SK-N-SH (cell line): ENCODE results near the gene UBE2I. TPM values are rescaled to one million over a fixed set of nuclear protein-coding genes. Genes with fewer than 3 reads are reported as not detected.

Experiments
- CTCF ChIA-PET: fragments of 300-600, 350-600 bp; formaldehyde crosslinking; extraction: SDS; loops from one replicate; lab custom pipeline; 2021; lab: Yijun Ruan, JAX
- POLR2A ChIA-PET: fragments of 350-600 bp; sonication (Branson Sonifier 250); formaldehyde crosslinking; extraction: SDS; loops from one replicate; lab custom pipeline; 2020; ENCODE audit warnings: antibody characterized with exemption, inconsistent platforms; lab: Yijun Ruan, JAX
- DNase-seq: peaks from one replicate; pipeline ENCODE4 v3.0.0; 2012
- H2AFZ ChIP-seq: fragments of 200-600 bp; sonication (generic); 2 replicates; pipeline ENCODE4 v1.8.1; 2016; ENCODE audit warnings: antibody characterized with exemption, mild to moderate bottlenecking, low read depth
- H3F3A ChIP-seq: fragments of 200-600 bp; sonication (generic); replicated peaks from 2 replicates; pipeline ENCODE3; 2016; ENCODE audit warnings: antibody characterized with exemption, mild to moderate bottlenecking; ENCODE audit not compliant: insufficient read depth
- H3K27ac ChIP-seq, 2 experiments: fragments of 200-500 bp in 1 of 2; fragments of 200-600 bp in 1 of 2; sonication (Bioruptor generic) in 1 of 2; sonication (generic), shearing (Covaris generic) in 1 of 2; 2 replicates each; pipeline versions ENCODE4 v1.5.1 to v1.6.1; 2014 to 2016; ENCODE audit warnings: low read depth in 2 of 2, inconsistent platforms in 1 of 2, low read length in 1 of 2, mild to moderate bottlenecking in 1 of 2, mixed read lengths in 1 of 2
- H3K27me3 ChIP-seq: fragments of 200-600 bp; sonication (generic), shearing (Covaris generic); 2 replicates; pipeline ENCODE4 v1.6.1; 2016; ENCODE audit warnings: mixed run types; ENCODE audit not compliant: insufficient read depth
- H3K36me3 ChIP-seq, 2 experiments: fragments of 200-500 bp in 1 of 2; fragments of 200-600 bp in 1 of 2; sonication (Bioruptor generic) in 1 of 2; sonication (generic) in 1 of 2; replicated peaks in 1 of 2; 2 replicates each; pipeline versions ENCODE3 to v1.5.1; 2014 to 2016; ENCODE audit warnings: low read length in 1 of 2, mild to moderate bottlenecking in 1 of 2; ENCODE audit not compliant: insufficient read depth in 2 of 2, control insufficient read depth in 1 of 2
- H3K4me1 ChIP-seq, 2 experiments: fragments of 200-500 bp in 1 of 2; fragments of 200-600 bp in 1 of 2; sonication (Bioruptor generic) in 1 of 2; sonication (generic), shearing (Covaris generic) in 1 of 2; 2 replicates each; pipeline versions ENCODE4 v1.5.1 to v1.6.1; 2014 to 2016; ENCODE audit warnings: low read depth in 1 of 2, low read length in 1 of 2, mixed run types in 1 of 2; ENCODE audit not compliant: insufficient read depth in 2 of 2, control insufficient read depth in 1 of 2
- H3K4me2 ChIP-seq: fragments of 200-600 bp; sonication (generic), shearing (Covaris generic); 2 replicates; pipeline ENCODE4 v1.6.1; 2017; ENCODE audit warnings: mixed run types
- H3K4me3 ChIP-seq, 2 experiments: fragments of 200-500 bp in 1 of 2; fragments of 200-600 bp in 1 of 2; sonication (Bioruptor generic) in 1 of 2; sonication (generic), shearing (Covaris generic) in 1 of 2; 2 replicates each; pipeline versions ENCODE4 v1.5.1 to v1.8.1; 2014 to 2016; ENCODE audit warnings: low read depth in 2 of 2, inconsistent platforms in 1 of 2, low read length in 1 of 2, mild to moderate bottlenecking in 1 of 2, mixed read lengths in 1 of 2, moderate library complexity in 1 of 2
- H3K79me2 ChIP-seq: fragments of 200-600 bp; sonication (generic); 2 replicates; pipeline ENCODE4 v1.8.1; 2017; ENCODE audit warnings: mild to moderate bottlenecking; ENCODE audit not compliant: insufficient read depth
- H3K9ac ChIP-seq: fragments of 200-600 bp; sonication (generic); 2 replicates; pipeline ENCODE4 v1.6.1; 2017; ENCODE audit warnings: mixed run types
- H3K9me2 ChIP-seq: fragments of 200-600 bp; sonication (generic); 2 replicates; pipeline ENCODE4 v1.6.1; 2017; ENCODE audit warnings: mixed run types
- H3K9me3 ChIP-seq: fragments of 200-600 bp; sonication (generic); 2 replicates; pipeline ENCODE4 v1.6.1; 2017; ENCODE audit warnings: mixed run types, mild to moderate bottlenecking, moderate library complexity
- H4K20me1 ChIP-seq: fragments of 200-600 bp; sonication (generic); 2 replicates; pipeline ENCODE4 v1.6.1; 2017; ENCODE audit warnings: mild to moderate bottlenecking, mixed run types; ENCODE audit not compliant: insufficient read depth
- CHD2 ChIP-seq: fragments of 150-350 bp; IDR thresholded peaks from 2 replicates; pipeline ENCODE4 v1.6.1; 2018; ENCODE audit warnings: low read length; ENCODE audit not compliant: partially characterized antibody
- EP300 ChIP-seq, 2 experiments: IDR thresholded peaks; 2 replicates each; pipeline versions ENCODE4 v1.4.0 to v1.6.1; 2012; ENCODE audit warnings: borderline replicate concordance in 1 of 2, low read depth in 1 of 2, low read length in 1 of 2
- EZH2phosphoT487 ChIP-seq: fragments of 200-600 bp; sonication (generic); IDR thresholded peaks from 2 replicates; pipeline ENCODE4 v1.6.1; 2017; ENCODE audit warnings: low read depth, mixed run types, mild to moderate bottlenecking, antibody characterized with exemption, moderate library complexity, borderline replicate concordance
- FOSL2 ChIP-seq: IDR thresholded peaks from 2 replicates; pipeline ENCODE4 v1.4.0; 2012; ENCODE audit warnings: low read depth, mild to moderate bottlenecking, moderate library complexity, borderline replicate concordance
- FOXJ3 ChIP-seq: sonication (generic); formaldehyde crosslinking; IDR thresholded peaks from 2 replicates; pipeline ENCODE4 v1.5.1; 2020; ENCODE audit warnings: mild to moderate bottlenecking, missing genetic modification reagents
- FOXM1 ChIP-seq: IDR thresholded peaks from 2 replicates; pipeline ENCODE4 v1.4.0; 2012; ENCODE audit warnings: low read depth, mild to moderate bottlenecking
- MAX ChIP-seq: IDR thresholded peaks from 2 replicates; pipeline ENCODE4 v1.4.0; 2012; ENCODE audit warnings: low read depth
- MXI1 ChIP-seq: IDR thresholded peaks from 2 replicates; pipeline ENCODE4 v1.6.1; 2012; ENCODE audit warnings: mild to moderate bottlenecking, low read depth, low read length, improper control_type of control experiment
- NFIC ChIP-seq: IDR thresholded peaks from 2 replicates; pipeline ENCODE4 v1.4.0; 2012; ENCODE audit warnings: borderline replicate concordance
- NRF1 ChIP-seq: IDR thresholded peaks from 2 replicates; pipeline ENCODE4 v1.6.1; 2012; ENCODE audit warnings: low read depth, mild to moderate bottlenecking, low read length
- POLR2AphosphoS5 ChIP-seq: IDR thresholded peaks from 2 replicates; pipeline ENCODE4 v1.6.1; 2012; ENCODE audit warnings: low read depth, low read length
- SMC3 ChIP-seq: IDR thresholded peaks from 2 replicates; pipeline ENCODE4 v1.6.1; 2012; ENCODE audit warnings: low read depth, low read length, improper control_type of control experiment
- TAF1 ChIP-seq: IDR thresholded peaks from 2 replicates; pipeline ENCODE4 v1.6.1; 2012; ENCODE audit warnings: low read depth, mild to moderate bottlenecking, low read length, moderate library complexity, borderline replicate concordance
- TCF12 ChIP-seq: IDR thresholded peaks from 2 replicates; pipeline ENCODE4 v1.4.0; 2012
- ZBTB33 ChIP-seq: IDR thresholded peaks from 2 replicates; pipeline ENCODE4 v1.4.0; 2012; ENCODE audit warnings: low read depth, borderline replicate concordance
- WGBS: methylation state at CpG from one replicate; pipeline ENCODE4 v1.1.6; 2017; ENCODE audit warnings: low lambda C conversion rate; 5-methylcytosine and 5-hydroxymethylcytosine counted together
- polyA plus RNA-seq, 3 experiments: library from polyadenylated mRNA; depleted of rRNA; stranded (reverse); fragments of >200 nt; gene quantifications; 2 replicates each; pipeline ENCODE4 v1.2.3, GENCODE V29; 2012
- TF ChIP-seq, protein P1 (sequence below): IDR thresholded peaks from 2 replicates; pipeline ENCODE4; 2012
- TF ChIP-seq, protein P2 (sequence below): fragments of 200-600 bp; sonication (generic); IDR thresholded peaks from 2 replicates; pipeline ENCODE4 v1.6.1; 2017; ENCODE audit warnings: antibody characterized with exemption, mild to moderate bottlenecking, moderate library complexity

Gene UBE2I
- polyA plus RNA-seq, 1 of the 3 experiments (the other 2 are of a cell fraction): 107 TPM

DNA sequence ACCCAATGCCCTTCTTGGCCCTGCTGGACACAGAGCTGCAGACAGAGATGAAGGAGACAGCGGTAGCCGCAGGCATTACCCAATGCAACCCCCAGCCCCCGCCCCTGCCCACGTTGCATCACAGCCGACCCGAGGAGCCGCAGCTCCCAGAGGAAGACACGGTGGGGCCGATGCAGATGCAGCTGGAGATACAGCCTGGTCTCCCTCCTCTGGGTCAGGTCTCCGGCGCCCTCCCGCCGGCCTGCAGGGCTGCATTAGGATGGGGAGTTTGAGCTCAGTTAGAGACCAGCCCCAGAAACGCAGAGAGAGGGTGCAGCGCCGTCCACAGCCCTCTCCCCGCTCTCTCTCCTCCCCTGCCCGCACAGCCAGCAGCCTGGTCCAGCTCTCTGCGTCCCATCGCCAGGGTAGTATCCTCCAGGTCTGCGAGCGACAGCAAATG, 19.4 kb upstream of the UBE2I start:
- Histone ChIP-seq H3K79me2 (no peaks in the 10 kb centered on the region), H3K9me3 (no peaks in the 10 kb centered on the region), H3K27me3 (peaks cover 68% of the 10 kb centered on the region), H3F3A (no peaks in the 10 kb centered on the region), H3K27ac (no peak overlapping the region), H3K4me3 (no peak overlapping the region), H3K4me1 (peaks cover 0 to 8% of the 10 kb centered on the region in 2 experiments; a peak in 1 of 4 replicates), H3K9me2 (no peaks in the 10 kb centered on the region), H4K20me1 (no peaks in the 10 kb centered on the region), H3K9ac (no peak overlapping the region), H3K36me3 (no peaks in the 10 kb centered on the region), H3K4me2 (peak overlapping the region; percentile 24; the same call in 1 of the 2 replicates), H2AFZ (no peak overlapping the region)
- DNase-seq: no peak
- ChIA-PET CTCF (interaction anchor here (0.8 to 6.5 kb wide), 3 partner anchors 11 to 19 kb away, joined by 3 to 60 read pairs (median 3); no protein-coding TSS in a partner anchor), POLR2A (no interaction called here)
- TF ChIP-seq MAX: no peak
- TF ChIP-seq, protein P1, sequence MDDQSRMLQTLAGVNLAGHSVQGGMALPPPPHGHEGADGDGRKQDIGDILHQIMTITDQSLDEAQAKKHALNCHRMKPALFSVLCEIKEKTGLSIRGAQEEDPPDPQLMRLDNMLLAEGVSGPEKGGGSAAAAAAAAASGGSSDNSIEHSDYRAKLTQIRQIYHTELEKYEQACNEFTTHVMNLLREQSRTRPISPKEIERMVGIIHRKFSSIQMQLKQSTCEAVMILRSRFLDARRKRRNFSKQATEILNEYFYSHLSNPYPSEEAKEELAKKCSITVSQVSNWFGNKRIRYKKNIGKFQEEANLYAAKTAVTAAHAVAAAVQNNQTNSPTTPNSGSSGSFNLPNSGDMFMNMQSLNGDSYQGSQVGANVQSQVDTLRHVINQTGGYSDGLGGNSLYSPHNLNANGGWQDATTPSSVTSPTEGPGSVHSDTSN: no peak
- TF ChIP-seq EZH2phosphoT487: no peak
- no peak for TF ChIP-seq FOSL2
- TF ChIP-seq, protein P2, sequence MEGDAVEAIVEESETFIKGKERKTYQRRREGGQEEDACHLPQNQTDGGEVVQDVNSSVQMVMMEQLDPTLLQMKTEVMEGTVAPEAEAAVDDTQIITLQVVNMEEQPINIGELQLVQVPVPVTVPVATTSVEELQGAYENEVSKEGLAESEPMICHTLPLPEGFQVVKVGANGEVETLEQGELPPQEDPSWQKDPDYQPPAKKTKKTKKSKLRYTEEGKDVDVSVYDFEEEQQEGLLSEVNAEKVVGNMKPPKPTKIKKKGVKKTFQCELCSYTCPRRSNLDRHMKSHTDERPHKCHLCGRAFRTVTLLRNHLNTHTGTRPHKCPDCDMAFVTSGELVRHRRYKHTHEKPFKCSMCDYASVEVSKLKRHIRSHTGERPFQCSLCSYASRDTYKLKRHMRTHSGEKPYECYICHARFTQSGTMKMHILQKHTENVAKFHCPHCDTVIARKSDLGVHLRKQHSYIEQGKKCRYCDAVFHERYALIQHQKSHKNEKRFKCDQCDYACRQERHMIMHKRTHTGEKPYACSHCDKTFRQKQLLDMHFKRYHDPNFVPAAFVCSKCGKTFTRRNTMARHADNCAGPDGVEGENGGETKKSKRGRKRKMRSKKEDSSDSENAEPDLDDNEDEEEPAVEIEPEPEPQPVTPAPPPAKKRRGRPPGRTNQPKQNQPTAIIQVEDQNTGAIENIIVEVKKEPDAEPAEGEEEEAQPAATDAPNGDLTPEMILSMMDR: no peak
- no peak for TF ChIP-seq FOXJ3
- TF ChIP-seq NRF1: no peak
- no peak for TF ChIP-seq FOXM1
- TF ChIP-seq EP300 (IDR thresholded peaks at IDR 0.05; ENCODE audit: borderline replicate concordance in 1 of 2, low read depth in 1 of 2, low read length in 1 of 2): no peak
- no peak for TF ChIP-seq MXI1
- no peak for TF ChIP-seq NFIC
- no peak for TF ChIP-seq ZBTB33
- TF ChIP-seq CHD2: no peak
- TF ChIP-seq TCF12: no peak
- TF ChIP-seq SMC3: no peak
- TF ChIP-seq POLR2AphosphoS5: no peak
- no peak for TF ChIP-seq TAF1
- 36% methylated on average over 17 of the region's 22 CpGs for WGBS
